GM21381 (cell line): ENCODE data around the gene PCBD2.
"Not testable (repeated sequence)": the region's sequence is repeated elsewhere in the genome, so short reads cannot be mapped to it uniquely, and the experiment has no call there.

Experiments
- ATAC-seq: cut with Tn5 transposase; IDR thresholded peaks from one replicate; pipeline ENCODE4 v1.9.1; 2021; ENCODE audit warnings: mild to moderate bottlenecking, moderate library complexity; ENCODE audit not compliant: unreplicated experiment

PCBD2 gene

GRCh38 chr5:134998068-134998467 is 93.1 kb downstream of the PCBD2 start:
- ATAC-seq = not testable (repeated sequence)

- ATAC-seq = no peak
These were observed 99.4 kb downstream of the PCBD2 start for GRCh38 chr5:135004376-135004775.

DNA sequence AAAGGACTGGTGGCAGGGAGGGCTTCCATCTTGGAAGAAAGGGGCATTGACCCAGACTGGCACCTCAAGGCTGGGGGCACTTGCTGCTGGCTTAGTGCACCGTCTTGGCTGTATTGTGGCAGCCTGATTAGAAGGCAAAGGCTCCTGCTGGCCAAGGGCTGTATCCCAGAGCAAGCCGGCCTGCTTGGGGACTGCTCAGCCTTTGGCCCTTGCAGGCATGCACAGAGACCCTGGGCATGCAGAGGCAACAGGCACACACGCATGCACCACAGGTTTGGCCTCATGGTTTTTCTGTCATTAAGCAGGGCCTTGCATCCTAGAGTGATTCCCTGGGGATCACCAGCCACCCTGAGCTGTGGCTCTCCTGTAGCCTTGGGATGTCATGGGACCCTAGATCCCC is 100.1 kb downstream of the PCBD2 start:
- no peak for ATAC-seq

GRCh38 chr5:135007305-135007704 is 102.4 kb downstream of the PCBD2 start:
- no peak for ATAC-seq

GRCh38 chr5:135007749-135008363 is 102.9 kb downstream of the PCBD2 start:
- no peak for ATAC-seq

- ATAC-seq = no peak
These were observed 103.6 kb downstream of the PCBD2 start for GRCh38 chr5:135008556-135008955.

DNA sequence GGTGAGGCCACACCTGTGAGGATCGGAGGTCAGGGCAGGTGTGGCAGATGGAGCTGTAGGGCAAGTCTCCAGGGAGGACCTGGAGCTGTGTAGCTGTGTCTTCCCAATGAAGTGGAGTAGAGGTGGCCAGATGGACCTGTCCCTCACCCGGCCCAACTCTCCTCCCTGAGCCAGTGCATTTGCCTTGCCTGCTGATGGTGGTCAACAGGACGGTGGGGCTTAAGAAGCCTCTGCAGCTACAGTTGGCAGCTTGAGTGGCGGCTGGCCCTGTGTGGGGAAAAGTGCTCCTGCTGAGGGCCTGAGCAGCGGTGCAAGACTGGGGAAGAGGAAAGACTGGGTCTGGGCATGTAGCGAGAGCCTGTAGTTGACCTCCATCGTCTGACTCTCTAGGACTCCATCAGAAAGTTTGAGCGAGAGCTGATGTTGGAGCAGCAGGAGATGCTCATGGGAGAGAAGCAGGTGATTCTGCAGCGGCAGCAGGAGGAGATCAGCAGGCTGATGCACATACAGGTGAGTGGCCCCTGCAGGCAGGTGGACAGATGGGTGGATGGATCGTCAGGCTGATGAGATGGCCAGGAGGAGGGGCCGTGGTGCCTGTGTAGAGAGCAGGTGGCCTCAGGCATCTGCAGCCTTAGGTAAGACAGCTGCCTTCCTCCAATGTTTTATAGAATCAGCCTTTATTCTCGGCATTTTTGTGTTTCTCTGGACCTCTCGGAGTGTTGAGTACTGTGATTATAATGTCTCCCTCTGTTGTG is 104.2 kb downstream of the PCBD2 start:
- no peak for ATAC-seq

- ATAC-seq = no peak
These were observed 105.0 kb downstream of the PCBD2 start for GRCh38 chr5:135009736-135010501.

- ATAC-seq = no peak
These were observed 105.8 kb downstream of the PCBD2 start for GRCh38 chr5:135010502-135011354.

GRCh38 chr5:135011355-135012032 is 106.6 kb downstream of the PCBD2 start:
- no peak for ATAC-seq

- no peak for ATAC-seq
These were observed 107.2 kb downstream of the PCBD2 start for GRCh38 chr5:135012033-135012588.
